Measurements from ENCODE around the gene BMI1.

DNA sequence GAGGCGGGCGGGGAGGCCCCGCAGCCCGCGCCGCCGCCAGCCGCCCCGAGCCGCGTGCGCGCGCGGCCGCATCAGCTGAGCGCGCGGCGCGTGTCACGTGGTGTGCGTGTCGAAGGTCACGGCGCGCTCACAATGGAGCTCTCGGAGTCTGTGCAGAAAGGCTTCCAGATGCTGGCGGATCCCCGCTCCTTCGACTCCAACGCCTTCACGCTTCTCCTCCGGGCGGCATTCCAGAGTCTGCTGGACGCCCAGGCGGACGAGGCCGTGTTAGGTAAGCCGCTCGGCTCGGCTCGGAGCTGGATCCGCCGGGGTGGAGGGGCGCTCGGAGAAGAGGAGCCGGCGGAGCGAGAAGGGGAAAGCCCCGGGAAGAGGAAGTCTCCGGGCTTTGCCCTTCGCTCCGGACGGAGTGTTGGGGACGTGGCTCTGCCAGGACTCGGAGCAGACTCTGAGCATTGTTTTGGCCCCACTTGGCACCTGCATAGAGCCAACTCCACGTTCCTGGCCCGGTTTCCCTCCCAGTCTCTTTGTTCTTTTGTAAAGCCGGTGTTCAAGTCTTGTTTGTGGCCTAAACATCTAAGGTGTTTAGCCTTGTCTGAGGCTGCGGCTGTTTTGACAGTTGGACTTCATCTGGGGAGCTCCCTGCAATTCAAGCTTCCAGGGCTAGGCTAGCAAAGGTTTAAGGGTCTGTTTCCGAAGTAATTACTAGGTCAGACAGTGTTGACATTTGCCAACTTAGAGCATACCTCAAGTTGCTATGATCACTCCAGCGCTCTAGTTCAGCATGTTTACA, 4.4 kb upstream of the BMI1 start, which contains the start of gene COMMD3:
- TF ChIP-seq, protein P1, sequence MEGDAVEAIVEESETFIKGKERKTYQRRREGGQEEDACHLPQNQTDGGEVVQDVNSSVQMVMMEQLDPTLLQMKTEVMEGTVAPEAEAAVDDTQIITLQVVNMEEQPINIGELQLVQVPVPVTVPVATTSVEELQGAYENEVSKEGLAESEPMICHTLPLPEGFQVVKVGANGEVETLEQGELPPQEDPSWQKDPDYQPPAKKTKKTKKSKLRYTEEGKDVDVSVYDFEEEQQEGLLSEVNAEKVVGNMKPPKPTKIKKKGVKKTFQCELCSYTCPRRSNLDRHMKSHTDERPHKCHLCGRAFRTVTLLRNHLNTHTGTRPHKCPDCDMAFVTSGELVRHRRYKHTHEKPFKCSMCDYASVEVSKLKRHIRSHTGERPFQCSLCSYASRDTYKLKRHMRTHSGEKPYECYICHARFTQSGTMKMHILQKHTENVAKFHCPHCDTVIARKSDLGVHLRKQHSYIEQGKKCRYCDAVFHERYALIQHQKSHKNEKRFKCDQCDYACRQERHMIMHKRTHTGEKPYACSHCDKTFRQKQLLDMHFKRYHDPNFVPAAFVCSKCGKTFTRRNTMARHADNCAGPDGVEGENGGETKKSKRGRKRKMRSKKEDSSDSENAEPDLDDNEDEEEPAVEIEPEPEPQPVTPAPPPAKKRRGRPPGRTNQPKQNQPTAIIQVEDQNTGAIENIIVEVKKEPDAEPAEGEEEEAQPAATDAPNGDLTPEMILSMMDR (IDR thresholded peaks at IDR 0.05) = no peak
- peak; percentile 4 for TF ChIP-seq EZH2 (IDR thresholded peaks at IDR 0.05)
